ENCODE results near the gene DEDD. TPM values are rescaled to one million over a fixed set of nuclear protein-coding genes. Genes with fewer than 3 reads are reported as not detected.

DEDD gene
- total and polyA plus RNA-seq, 10 of the 15 experiments (the other 5 are each of a cell fraction or from before 2014, with no cell fraction given) = 13.6 to 33.9 (median 30.3) TPM

DNA sequence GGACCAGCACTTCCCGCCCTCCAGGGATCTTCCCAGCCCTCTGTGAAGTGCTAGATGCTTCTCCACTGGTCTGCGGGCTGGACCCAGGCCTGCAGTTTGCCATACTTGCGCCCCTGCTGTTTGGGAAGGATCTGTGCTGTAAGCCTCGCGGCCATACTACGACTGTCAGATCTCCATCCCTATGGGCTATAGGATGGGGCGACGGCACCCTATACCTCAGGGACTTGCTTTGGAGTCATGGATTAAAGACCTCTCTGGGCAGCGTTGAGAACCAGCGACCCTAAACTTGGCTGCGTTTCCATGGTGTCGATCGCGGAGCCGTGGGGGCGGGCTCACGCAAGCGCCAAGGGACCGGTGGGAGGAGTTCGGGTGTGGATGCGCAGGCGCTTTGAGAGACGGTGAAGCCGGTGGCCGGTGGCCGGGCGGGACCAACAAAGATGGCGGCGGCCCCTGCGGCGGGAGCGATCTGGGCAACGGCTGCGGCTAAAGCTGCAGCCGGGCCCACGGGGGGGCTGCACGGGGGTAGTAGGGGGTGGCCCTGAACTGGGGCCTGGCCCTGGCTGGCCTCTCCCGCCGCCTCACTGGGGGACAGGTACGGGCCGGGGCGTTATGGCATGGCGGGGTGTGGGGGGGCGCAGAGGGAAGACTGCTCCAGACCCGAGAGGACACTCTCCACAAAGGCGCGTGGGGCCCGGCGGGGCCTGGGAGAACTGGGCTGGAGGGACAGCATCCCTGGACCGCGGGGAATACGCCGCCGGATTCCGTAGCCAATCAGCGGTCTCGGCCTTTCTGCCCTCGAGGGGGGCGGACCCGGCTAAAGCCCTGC lies 26.8 kb upstream of the DEDD start, which contains the start of gene USP21 (continued):
- TF ChIP-seq, protein P1, sequence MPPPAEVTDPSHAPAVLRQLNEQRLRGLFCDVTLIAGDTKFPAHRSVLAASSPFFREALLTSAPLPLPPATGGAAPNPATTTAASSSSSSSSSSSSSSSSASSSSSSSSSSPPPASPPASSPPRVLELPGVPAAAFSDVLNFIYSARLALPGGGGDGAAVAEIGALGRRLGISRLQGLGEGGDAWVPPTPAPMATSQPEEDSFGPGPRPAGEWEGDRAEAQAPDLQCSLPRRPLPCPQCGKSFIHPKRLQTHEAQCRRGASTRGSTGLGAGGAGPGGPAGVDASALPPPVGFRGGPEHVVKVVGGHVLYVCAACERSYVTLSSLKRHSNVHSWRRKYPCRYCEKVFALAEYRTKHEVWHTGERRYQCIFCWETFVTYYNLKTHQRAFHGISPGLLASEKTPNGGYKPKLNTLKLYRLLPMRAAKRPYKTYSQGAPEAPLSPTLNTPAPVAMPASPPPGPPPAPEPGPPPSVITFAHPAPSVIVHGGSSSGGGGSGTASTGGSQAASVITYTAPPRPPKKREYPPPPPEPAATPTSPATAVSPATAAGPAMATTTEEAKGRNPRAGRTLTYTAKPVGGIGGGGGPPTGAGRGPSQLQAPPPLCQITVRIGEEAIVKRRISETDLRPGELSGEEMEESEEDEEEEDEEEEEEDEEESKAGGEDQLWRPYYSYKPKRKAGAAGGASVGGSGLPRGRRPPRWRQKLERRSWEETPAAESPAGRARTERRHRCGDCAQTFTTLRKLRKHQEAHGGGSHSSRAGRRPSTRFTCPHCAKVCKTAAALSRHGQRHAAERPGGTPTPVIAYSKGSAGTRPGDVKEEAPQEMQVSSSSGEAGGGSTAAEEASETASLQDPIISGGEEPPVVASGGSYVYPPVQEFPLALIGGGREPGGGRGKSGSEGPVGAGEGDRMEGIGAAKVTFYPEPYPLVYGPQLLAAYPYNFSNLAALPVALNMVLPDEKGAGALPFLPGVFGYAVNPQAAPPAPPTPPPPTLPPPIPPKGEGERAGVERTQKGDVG (CRISPR knock-in tag; IDR thresholded peaks at IDR 0.05) = no peak
- TF ChIP-seq HDAC2 (IDR thresholded peaks at IDR 0.05) = no peak
- TF ChIP-seq POU2F2 (IDR thresholded peaks at IDR 0.05; ENCODE audit: borderline replicate concordance, low read depth, low read length) = 0 out of 3 replicates have a peak, but pooled peaks have one; percentile 3
- TF ChIP-seq, protein P2, sequence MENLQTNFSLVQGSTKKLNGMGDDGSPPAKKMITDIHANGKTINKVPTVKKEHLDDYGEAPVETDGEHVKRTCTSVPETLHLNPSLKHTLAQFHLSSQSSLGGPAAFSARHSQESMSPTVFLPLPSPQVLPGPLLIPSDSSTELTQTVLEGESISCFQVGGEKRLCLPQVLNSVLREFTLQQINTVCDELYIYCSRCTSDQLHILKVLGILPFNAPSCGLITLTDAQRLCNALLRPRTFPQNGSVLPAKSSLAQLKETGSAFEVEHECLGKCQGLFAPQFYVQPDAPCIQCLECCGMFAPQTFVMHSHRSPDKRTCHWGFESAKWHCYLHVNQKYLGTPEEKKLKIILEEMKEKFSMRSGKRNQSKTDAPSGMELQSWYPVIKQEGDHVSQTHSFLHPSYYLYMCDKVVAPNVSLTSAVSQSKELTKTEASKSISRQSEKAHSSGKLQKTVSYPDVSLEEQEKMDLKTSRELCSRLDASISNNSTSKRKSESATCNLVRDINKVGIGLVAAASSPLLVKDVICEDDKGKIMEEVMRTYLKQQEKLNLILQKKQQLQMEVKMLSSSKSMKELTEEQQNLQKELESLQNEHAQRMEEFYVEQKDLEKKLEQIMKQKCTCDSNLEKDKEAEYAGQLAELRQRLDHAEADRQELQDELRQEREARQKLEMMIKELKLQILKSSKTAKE (IDR thresholded peaks at IDR 0.05; ENCODE audit: low read depth, poor library complexity, severe bottlenecking) = no peak
- peak; percentile 98 for TF ChIP-seq TAF1 (IDR thresholded peaks at IDR 0.05; ENCODE audit: borderline replicate concordance, low read depth, low read length)
- TF ChIP-seq, protein P3, sequence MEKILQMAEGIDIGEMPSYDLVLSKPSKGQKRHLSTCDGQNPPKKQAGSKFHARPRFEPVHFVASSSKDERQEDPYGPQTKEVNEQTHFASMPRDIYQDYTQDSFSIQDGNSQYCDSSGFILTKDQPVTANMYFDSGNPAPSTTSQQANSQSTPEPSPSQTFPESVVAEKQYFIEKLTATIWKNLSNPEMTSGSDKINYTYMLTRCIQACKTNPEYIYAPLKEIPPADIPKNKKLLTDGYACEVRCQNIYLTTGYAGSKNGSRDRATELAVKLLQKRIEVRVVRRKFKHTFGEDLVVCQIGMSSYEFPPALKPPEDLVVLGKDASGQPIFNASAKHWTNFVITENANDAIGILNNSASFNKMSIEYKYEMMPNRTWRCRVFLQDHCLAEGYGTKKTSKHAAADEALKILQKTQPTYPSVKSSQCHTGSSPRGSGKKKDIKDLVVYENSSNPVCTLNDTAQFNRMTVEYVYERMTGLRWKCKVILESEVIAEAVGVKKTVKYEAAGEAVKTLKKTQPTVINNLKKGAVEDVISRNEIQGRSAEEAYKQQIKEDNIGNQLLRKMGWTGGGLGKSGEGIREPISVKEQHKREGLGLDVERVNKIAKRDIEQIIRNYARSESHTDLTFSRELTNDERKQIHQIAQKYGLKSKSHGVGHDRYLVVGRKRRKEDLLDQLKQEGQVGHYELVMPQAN (conservative IDR thresholded peaks at IDR 0.05) = no peak

Data from GM12878 (cell line).